ENCODE measurements around the gene RFPL2. TPM values are rescaled to one million over a fixed set of nuclear protein-coding genes. Genes with fewer than 3 reads are reported as not detected.
A peak's percentile ranks its signal among the peaks of the same experiment; 100 is the strongest.

The RFPL2 gene
- total RNA-seq, 1 experiment from 2014 or later: not detected

DNA sequence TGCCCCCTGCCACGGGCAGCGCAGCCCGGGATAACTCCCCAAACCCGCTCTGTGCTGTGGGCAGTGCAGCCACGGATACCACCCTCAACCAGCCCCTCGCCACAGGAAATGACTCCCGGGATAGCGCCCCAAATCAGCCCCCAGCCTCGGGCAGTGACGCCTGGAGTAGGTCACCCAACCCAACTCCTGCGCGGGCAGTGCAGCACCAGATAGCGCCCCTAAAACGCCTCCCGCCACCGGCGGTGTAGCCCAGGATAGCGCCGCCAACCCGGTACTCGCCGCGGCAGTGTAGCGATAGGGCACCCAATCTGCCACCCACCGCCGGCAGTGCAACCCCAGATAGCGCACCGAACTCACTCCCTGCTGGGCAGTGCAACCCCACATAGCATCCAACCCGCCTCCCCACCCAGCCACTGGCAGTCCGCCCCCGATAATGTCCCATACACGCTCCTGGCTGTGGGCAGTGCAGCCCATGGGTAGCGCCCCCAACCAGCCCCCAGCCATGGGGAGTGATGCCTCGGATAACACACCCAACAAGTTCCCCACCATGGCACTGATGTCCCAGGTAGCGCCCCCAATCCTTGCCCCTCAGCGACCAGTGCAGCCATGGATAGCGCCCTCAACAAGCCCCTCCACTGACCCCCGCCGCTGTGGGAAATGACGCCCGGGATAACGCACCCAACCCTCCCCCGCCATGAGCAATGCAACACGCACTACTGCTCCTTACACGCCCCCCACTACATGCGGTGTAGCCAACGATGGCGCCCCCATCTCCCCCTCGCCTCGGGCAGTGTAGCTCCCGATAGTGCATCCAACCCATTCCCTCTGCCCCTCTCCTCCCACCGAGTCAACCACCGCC lies 1.5 kb downstream of the RFPL2 start:
- Histone ChIP-seq H3K9me2 (replicated peaks; ENCODE audit: low read length) (no peaks in the 10 kb centered on the region), H3K4me3 (ENCODE audit: low read length) (no peak overlapping the region), H3K27ac (ENCODE audit: low read length) (no peak overlapping the region), H3F3A (ENCODE audit: low read length, unreplicated experiment) (no peaks in the 10 kb centered on the region), H3K4me2 (ENCODE audit: low read length) (no peak overlapping the region), H3K79me2 (ENCODE audit: low read length) (no peaks in the 10 kb centered on the region), H3K36me3 (ENCODE audit: low read depth, low read length) (no peaks in the 10 kb centered on the region), H3K4me1 (ENCODE audit: insufficient read depth, low read length) (no peaks in the 10 kb centered on the region), H2AFZ (ENCODE audit: low read length) (no peak overlapping the region), H4K20me1 (ENCODE audit: low read length) (no peaks in the 10 kb centered on the region), H3K9me3 (ENCODE audit: low read length) (no peaks in the 10 kb centered on the region), H3K9ac (ENCODE audit: low read length) (no peak overlapping the region), H3K27me3 (ENCODE audit: low read length) (no peaks in the 10 kb centered on the region)
- CTCF ChIA-PET: no interaction called here
- ATAC-seq (no peak), DNase-seq (no peak)
- TF ChIP-seq EZH2phosphoT487 (IDR thresholded peaks at IDR 0.05; ENCODE audit: borderline replicate concordance, low read length): no peak
- TF ChIP-seq, protein P1, sequence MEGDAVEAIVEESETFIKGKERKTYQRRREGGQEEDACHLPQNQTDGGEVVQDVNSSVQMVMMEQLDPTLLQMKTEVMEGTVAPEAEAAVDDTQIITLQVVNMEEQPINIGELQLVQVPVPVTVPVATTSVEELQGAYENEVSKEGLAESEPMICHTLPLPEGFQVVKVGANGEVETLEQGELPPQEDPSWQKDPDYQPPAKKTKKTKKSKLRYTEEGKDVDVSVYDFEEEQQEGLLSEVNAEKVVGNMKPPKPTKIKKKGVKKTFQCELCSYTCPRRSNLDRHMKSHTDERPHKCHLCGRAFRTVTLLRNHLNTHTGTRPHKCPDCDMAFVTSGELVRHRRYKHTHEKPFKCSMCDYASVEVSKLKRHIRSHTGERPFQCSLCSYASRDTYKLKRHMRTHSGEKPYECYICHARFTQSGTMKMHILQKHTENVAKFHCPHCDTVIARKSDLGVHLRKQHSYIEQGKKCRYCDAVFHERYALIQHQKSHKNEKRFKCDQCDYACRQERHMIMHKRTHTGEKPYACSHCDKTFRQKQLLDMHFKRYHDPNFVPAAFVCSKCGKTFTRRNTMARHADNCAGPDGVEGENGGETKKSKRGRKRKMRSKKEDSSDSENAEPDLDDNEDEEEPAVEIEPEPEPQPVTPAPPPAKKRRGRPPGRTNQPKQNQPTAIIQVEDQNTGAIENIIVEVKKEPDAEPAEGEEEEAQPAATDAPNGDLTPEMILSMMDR (conservative IDR thresholded peaks at IDR 0.05; ENCODE audit: low read depth, low read length): no peak
- TF ChIP-seq EZH2 (IDR thresholded peaks at IDR 0.05; ENCODE audit: low read length, unreplicated experiment): no peak
- no TSS peak for BruUV-seq (replicated peaks)
- intact Hi-C loops (cut with micrococcal nuclease): loop anchor here (10.0 kb wide), 1 partner anchor 271 kb away; the partner anchor contains the start of gene FBXO7
- POLR2A ChIA-PET (ENCODE audit: unreplicated experiment): no interaction called here

- ATAC-seq: peak; percentile 91
- POLR2A ChIA-PET (ENCODE audit: unreplicated experiment): no interaction called here
- CTCF ChIA-PET: interaction anchor here (0.6 to 1.2 kb wide), 2 partner anchors 99 to 194 kb away, joined by 3 to 4 read pairs; no protein-coding TSS in a partner anchor
- Histone ChIP-seq H3K9ac (ENCODE audit: low read length) (no peak overlapping the region), H3K4me1 (ENCODE audit: insufficient read depth, low read length) (no peaks in the 10 kb centered on the region), H2AFZ (ENCODE audit: low read length) (no peak overlapping the region), H4K20me1 (ENCODE audit: low read length) (no peaks in the 10 kb centered on the region), H3K27ac (ENCODE audit: low read length) (no peak overlapping the region), H3K79me2 (ENCODE audit: low read length) (no peaks in the 10 kb centered on the region), H3F3A (ENCODE audit: low read length, unreplicated experiment) (no peaks in the 10 kb centered on the region), H3K4me2 (ENCODE audit: low read length) (no peak overlapping the region), H3K4me3 (ENCODE audit: low read length) (no peak overlapping the region), H3K27me3 (ENCODE audit: low read length) (no peaks in the 10 kb centered on the region), H3K36me3 (ENCODE audit: low read depth, low read length) (no peaks in the 10 kb centered on the region), H3K9me3 (ENCODE audit: low read length) (no peaks in the 10 kb centered on the region), H3K9me2 (replicated peaks; ENCODE audit: low read length) (no peaks in the 10 kb centered on the region)
- BruUV-seq (replicated peaks): no TSS peak
- DNase-seq: peak; percentile 58
- TF ChIP-seq, protein P1 (conservative IDR thresholded peaks at IDR 0.05; ENCODE audit: low read depth, low read length): peak; percentile 58
- no peak for TF ChIP-seq EZH2phosphoT487 (IDR thresholded peaks at IDR 0.05; ENCODE audit: borderline replicate concordance, low read length)
- no peak for TF ChIP-seq EZH2 (IDR thresholded peaks at IDR 0.05; ENCODE audit: low read length, unreplicated experiment)
- intact Hi-C loops (cut with micrococcal nuclease): loop anchor here (10.0 kb wide), 1 partner anchor 272 kb away; the partner anchor contains the start of gene FBXO7
These were observed 2.2 kb downstream of the RFPL2 start for GRCh38 chr22:32202539-32203180.

Data from PC-3 (cell line).